Upper lobe of right lung (tissue), 1 donor: ENCODE results near the gene ITPR3. TPM values are rescaled to one million over a fixed set of nuclear protein-coding genes. Genes with fewer than 3 reads are reported as not detected.

Source experiments
- ATAC-seq: fragments of 200-7000 bp; cut with Tn5 transposase; one replicate; pipeline ENCODE4 v1.9.1; 2020; ENCODE audit warnings: mild to moderate bottlenecking, moderate library complexity
- DNase-seq: peaks from one replicate; pipeline ENCODE4 v3.0.0-alpha.2; 2020
- H3K27ac ChIP-seq: fragments of 200-600 bp; one replicate; pipeline ENCODE4 v1.8.0; 2022
- H3K27me3 ChIP-seq: fragments of 200-600 bp; one replicate; pipeline ENCODE4 v1.8.0; 2022; ENCODE audit warnings: mild to moderate bottlenecking
- H3K36me3 ChIP-seq: fragments of 200-600 bp; one replicate; pipeline ENCODE4 v1.8.0; 2022
- H3K4me1 ChIP-seq: fragments of 200-600 bp; one replicate; pipeline ENCODE4 v1.8.0; 2022
- H3K4me3 ChIP-seq: fragments of 200-600 bp; one replicate; pipeline ENCODE4 v1.8.0; 2022; ENCODE audit warnings: mild to moderate bottlenecking
- H3K9me3 ChIP-seq: fragments of 200-600 bp; one replicate; pipeline ENCODE4 v1.8.0; 2022
- intact Hi-C: fragments of 100-400 bp; cut with DNase I; formaldehyde crosslinking; loops from one replicate; pipeline ENCODE4 v1.11.0; 2022
- total RNA-seq: library from RNA; stranded (reverse); fragmentation: NEBNext Ultra II Directional; extraction: Animal tissue kit (Norgen Biotek cat#: 25700); gene quantifications from one replicate; pipeline ENCODE4 v1.2.1, GENCODE V29; 2021
- TF ChIP-seq, protein P1 (sequence below): fragments of 200-600 bp; IDR thresholded peaks from one replicate; pipeline ENCODE4 v1.8.0; 2022; ENCODE audit warnings: antibody characterized with exemption
- donor health status: DM: no; HTN: yes; CAD: no; lungs with severe emphysema.

The ITPR3 gene
- total RNA-seq, 1 donor from 2014 or later, result 111 TPM

GRCh38 chr6:33689879-33690278 is 68.8 kb downstream of the ITPR3 start:
- DNase-seq (no peak), ATAC-seq (no peak)
- Histone ChIP-seq H3K36me3 (peaks cover 78% of the 10 kb centered on the region), H3K27me3 (no peaks in the 10 kb centered on the region), H3K9me3 (no peaks in the 10 kb centered on the region), H3K4me1 (peaks cover 26% of the 10 kb centered on the region), H3K27ac (no peak overlapping the region), H3K4me3 (no peak overlapping the region)
- TF ChIP-seq, protein P1, sequence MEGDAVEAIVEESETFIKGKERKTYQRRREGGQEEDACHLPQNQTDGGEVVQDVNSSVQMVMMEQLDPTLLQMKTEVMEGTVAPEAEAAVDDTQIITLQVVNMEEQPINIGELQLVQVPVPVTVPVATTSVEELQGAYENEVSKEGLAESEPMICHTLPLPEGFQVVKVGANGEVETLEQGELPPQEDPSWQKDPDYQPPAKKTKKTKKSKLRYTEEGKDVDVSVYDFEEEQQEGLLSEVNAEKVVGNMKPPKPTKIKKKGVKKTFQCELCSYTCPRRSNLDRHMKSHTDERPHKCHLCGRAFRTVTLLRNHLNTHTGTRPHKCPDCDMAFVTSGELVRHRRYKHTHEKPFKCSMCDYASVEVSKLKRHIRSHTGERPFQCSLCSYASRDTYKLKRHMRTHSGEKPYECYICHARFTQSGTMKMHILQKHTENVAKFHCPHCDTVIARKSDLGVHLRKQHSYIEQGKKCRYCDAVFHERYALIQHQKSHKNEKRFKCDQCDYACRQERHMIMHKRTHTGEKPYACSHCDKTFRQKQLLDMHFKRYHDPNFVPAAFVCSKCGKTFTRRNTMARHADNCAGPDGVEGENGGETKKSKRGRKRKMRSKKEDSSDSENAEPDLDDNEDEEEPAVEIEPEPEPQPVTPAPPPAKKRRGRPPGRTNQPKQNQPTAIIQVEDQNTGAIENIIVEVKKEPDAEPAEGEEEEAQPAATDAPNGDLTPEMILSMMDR, result no peak
- intact Hi-C loops, result loop anchor here (10.0 kb wide), 1 partner anchor 105 kb away; the partner anchor contains the start of gene BAK1

GRCh38 chr6:33690766-33691165 is 69.6 kb downstream of the ITPR3 start:
- peaks cover 78% of the 10 kb centered on the region for H3K36me3 ChIP-seq
- H3K27ac ChIP-seq, result no peak overlapping the region
- TF ChIP-seq, protein P1, result no peak
- intact Hi-C loops, result loop anchor here (10.0 kb wide), 1 partner anchor 106 kb away; the partner anchor contains the start of gene BAK1
- H3K9me3 ChIP-seq, result no peaks in the 10 kb centered on the region
- peaks cover 35% of the 10 kb centered on the region for H3K4me1 ChIP-seq
- no peaks in the 10 kb centered on the region for H3K27me3 ChIP-seq
- no peak for ATAC-seq
- DNase-seq, result no peak
- H3K4me3 ChIP-seq, result no peak overlapping the region

- DNase-seq (no peak), ATAC-seq (no peak)
- Histone ChIP-seq H3K4me3 (no peak overlapping the region), H3K27ac (peak overlapping the region; percentile 77), H3K9me3 (no peaks in the 10 kb centered on the region), H3K4me1 (peaks cover 43% of the 10 kb centered on the region), H3K36me3 (peaks cover 78% of the 10 kb centered on the region), H3K27me3 (no peaks in the 10 kb centered on the region)
- intact Hi-C loops, result loop anchor here (10.0 kb wide), 1 partner anchor 107 kb away; the partner anchor contains the start of gene BAK1
- TF ChIP-seq, protein P1, result no peak
These were observed 70.4 kb downstream of the ITPR3 start for GRCh38 chr6:33691456-33692077.

GRCh38 chr6:33692078-33692759 is 71.1 kb downstream of the ITPR3 start:
- H3K4me1 ChIP-seq, result peaks cover 50% of the 10 kb centered on the region
- H3K4me3 ChIP-seq, result no peak overlapping the region
- no peaks in the 10 kb centered on the region for H3K9me3 ChIP-seq
- H3K27me3 ChIP-seq, result no peaks in the 10 kb centered on the region
- H3K27ac ChIP-seq, result peak overlapping the region; percentile 77
- peaks cover 79% of the 10 kb centered on the region for H3K36me3 ChIP-seq
- TF ChIP-seq, protein P1, result no peak
- DNase-seq (no peak), ATAC-seq (peak; percentile 2)
- intact Hi-C loops, result loop anchor here (10.0 kb wide), 1 partner anchor 107 kb away; the partner anchor contains the start of gene BAK1

DNA sequence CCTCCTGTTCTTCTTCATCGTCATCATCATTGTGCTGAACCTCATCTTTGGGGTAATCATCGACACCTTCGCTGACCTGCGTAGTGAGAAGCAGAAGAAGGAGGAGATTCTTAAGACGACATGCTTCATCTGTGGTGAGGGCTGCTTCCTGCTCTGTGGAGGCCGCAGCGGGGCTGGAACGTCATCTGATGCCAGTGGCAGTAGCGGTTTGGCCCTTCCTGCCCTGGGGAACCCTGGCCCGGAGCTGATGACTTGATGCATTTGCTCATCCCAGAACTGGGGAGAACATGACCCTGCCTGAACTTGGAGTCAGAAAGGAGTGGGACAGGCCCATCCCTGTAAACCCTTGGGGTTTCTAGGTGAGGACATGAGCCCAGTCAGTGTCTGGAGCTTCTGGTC is 71.6 kb downstream of the ITPR3 start:
- H3K4me1 ChIP-seq, result peaks cover 54% of the 10 kb centered on the region
- TF ChIP-seq, protein P1, result no peak

More for the DNA sequence above, 71.6 kb downstream of the ITPR3 start:
- peak; percentile 6 for ATAC-seq
- Histone ChIP-seq H3K36me3 (peaks cover 76% of the 10 kb centered on the region), H3K27ac (peak overlapping the region; percentile 77), H3K27me3 (no peaks in the 10 kb centered on the region), H3K4me3 (no peak overlapping the region), H3K9me3 (no peaks in the 10 kb centered on the region)
- DNase-seq, result no peak
- intact Hi-C loops, result loop anchor here (10.0 kb wide), 1 partner anchor 108 kb away; the partner anchor contains the start of gene BAK1
